Cardiac atrium fibroblast (primary cell): Measurements from ENCODE around the gene REX1BD. TPM values are rescaled to one million over a fixed set of nuclear protein-coding genes. Genes with fewer than 3 reads are reported as not detected.

Experiments
- total RNA-seq: library from RNA; depleted of rRNA; stranded (reverse); fragments of >200 nt; gene quantifications from 2 replicates; pipeline ENCODE4 v1.2.3, GENCODE V29; 2015

The REX1BD gene
- total RNA-seq = 64.3 and 65.9 TPM in 2 replicates

GRCh38 chr19:18588611-18589379 is at the start of gene REX1BD:
TSS of gene REX1BD (plus strand) at chr19:18588798. CDS start at chr19:18588802, 4 bp downstream.

GRCh38 chr19:18542941-18543813 is 45.4 kb upstream of the REX1BD start, which contains the start of gene FKBP8:
TSS of gene FKBP8 (minus strand) at chr19:18543573. CDS start at chr19:18541970, 1,603 bp downstream.

GRCh38 chr19:18557411-18558201 is 31.0 kb upstream of the REX1BD start, which contains the start of gene KXD1:
TSS of gene KXD1 (plus strand) at chr19:18557870. CDS start at chr19:18562057, 4,187 bp downstream.

GRCh38 chr19:18571564-18572344 is 16.8 kb upstream of the REX1BD start, which contains the start of gene UBA52:
TSS of gene UBA52 (plus strand) at chr19:18571857. CDS start at chr19:18573301, 1,444 bp downstream.

GRCh38 chr19:18606281-18607225 is 18.0 kb downstream of the REX1BD start, which contains the start of gene CRLF1:
TSS of gene CRLF1 (minus strand) at chr19:18606799. CDS start at chr19:18606656, 143 bp downstream.

GRCh38 chr19:18612772-18613588 is 24.4 kb downstream of the REX1BD start, which contains the start of gene TMEM59L:
TSS of gene TMEM59L (plus strand) at chr19:18612870. CDS start at chr19:18612959, 89 bp downstream.

GRCh38 chr19:18636969-18637629 is 48.5 kb downstream of the REX1BD start, which contains the start of gene KLHL26:
TSS of gene KLHL26 (plus strand) at chr19:18637028. CDS start at chr19:18637055, 27 bp downstream.

Other genes starting within 250 kb of the REX1BD start
- 3.4 and 7.8 TPM in 2 replicates for gene PGPEP1, start 248.2 kb upstream of the REX1BD start, total RNA-seq
- gene GDF15, start 202.6 kb upstream of the REX1BD start, total RNA-seq = 18.2 and 19.8 TPM in 2 replicates
- not detected in 2 replicates for gene LRRC25, start 191.2 kb upstream of the REX1BD start, total RNA-seq
- gene SSBP4, start 169.4 kb upstream of the REX1BD start, total RNA-seq = 99.8 and 114 TPM in 2 replicates
- gene ISYNA1, start 150.7 kb upstream of the REX1BD start, total RNA-seq = 19.5 and 29.5 TPM in 2 replicates
- 12.3 and 21.4 TPM in 2 replicates for gene ELL, start 66.7 kb upstream of the REX1BD start, total RNA-seq
- gene FKBP8, start 45.2 kb upstream of the REX1BD start, total RNA-seq = 400 and 409 TPM in 2 replicates
- 113 and 151 TPM in 2 replicates for gene KXD1, start 30.9 kb upstream of the REX1BD start, total RNA-seq
- gene UBA52, start 16.9 kb upstream of the REX1BD start, total RNA-seq = 1,196 and 1,251 TPM in 2 replicates
- 309 and 313 TPM in 2 replicates for gene CRLF1, start 18.0 kb downstream of the REX1BD start, total RNA-seq
- gene TMEM59L, start 24.1 kb downstream of the REX1BD start, total RNA-seq = 11.9 and 12.8 TPM in 2 replicates
- 11.6 and 17.8 TPM in 2 replicates for gene KLHL26, start 48.2 kb downstream of the REX1BD start, total RNA-seq
- gene CRTC1, start 94.9 kb downstream of the REX1BD start, total RNA-seq = 2.0 and 3.4 TPM in 2 replicates
- under 0.01 and 1.5 TPM in 2 replicates for gene COMP, start 202.5 kb downstream of the REX1BD start, total RNA-seq
- 33.6 and 51.2 TPM in 2 replicates for gene UPF1, start 243.2 kb downstream of the REX1BD start, total RNA-seq